Activated CD8-positive, alpha-beta memory T cell treated with anti-CD3 and anti-CD28 coated beads for 24 hours (primary cell): Measurements from ENCODE around the gene DCUN1D2.
A peak's percentile ranks its signal among the peaks of the same experiment; 100 is the strongest.

ENCODE experiments used
- DNase-seq: peaks from one replicate; pipeline ENCODE4 v3.0.0-alpha.2; 2020

DCUN1D2 gene

GRCh38 chr13:113490496-113491417 is at the start of gene DCUN1D2:
Gene DCUN1D2 (minus strand): TSS chr13:113490711. CDS start chr13:113490669, 42 bp downstream.
- DNase-seq, result peak; percentile 94

GRCh38 chr13:113539822-113540221 is 49.3 kb upstream of the DCUN1D2 start:
- DNase-seq, result no peak

- no peak for DNase-seq
Observed at GRCh38 chr13:113539176-113539575, 48.7 kb upstream of the DCUN1D2 start.

GRCh38 chr13:113538689-113539058 is 48.2 kb upstream of the DCUN1D2 start:
- DNase-seq, result no peak

GRCh38 chr13:113537909-113538688 is 47.6 kb upstream of the DCUN1D2 start:
- DNase-seq, result no peak

- no peak for DNase-seq
Observed at GRCh38 chr13:113537205-113537604, 46.7 kb upstream of the DCUN1D2 start.

- DNase-seq, result no peak
Observed at GRCh38 chr13:113536461-113537110, 46.1 kb upstream of the DCUN1D2 start.

- no peak for DNase-seq
Observed at GRCh38 chr13:113535381-113535781, 44.9 kb upstream of the DCUN1D2 start.

- no peak for DNase-seq
Observed at GRCh38 chr13:113534236-113534860, 43.8 kb upstream of the DCUN1D2 start.

GRCh38 chr13:113533161-113533840 is 42.8 kb upstream of the DCUN1D2 start:
- DNase-seq, result no peak

GRCh38 chr13:113532156-113532806 is 41.8 kb upstream of the DCUN1D2 start:
- DNase-seq, result no peak

GRCh38 chr13:113531041-113531873 is 40.7 kb upstream of the DCUN1D2 start:
- no peak for DNase-seq

GRCh38 chr13:113528813-113529180 is 38.3 kb upstream of the DCUN1D2 start:
- DNase-seq, result no peak

- DNase-seq, result peak; percentile 3
Observed at GRCh38 chr13:113528101-113528812, 37.7 kb upstream of the DCUN1D2 start.

- peak; percentile 4 for DNase-seq
Observed at GRCh38 chr13:113527272-113527958, 36.9 kb upstream of the DCUN1D2 start.

- DNase-seq, result no peak
Observed at GRCh38 chr13:113526466-113527220, 36.1 kb upstream of the DCUN1D2 start.

- DNase-seq, result peak; percentile 7
Observed at GRCh38 chr13:113522438-113522837, 31.9 kb upstream of the DCUN1D2 start.

GRCh38 chr13:113520571-113520970 is 30.1 kb upstream of the DCUN1D2 start:
- DNase-seq, result no peak

GRCh38 chr13:113519556-113519955 is 29.0 kb upstream of the DCUN1D2 start:
- DNase-seq, result no peak
